HL-60 (cell line): ENCODE measurements around the gene PIMREG.

Experiments used
- DNase-seq, 2 experiments: peaks; one replicate each; pipeline ENCODE4 v3.0.0-alpha.2; 2010 to 2020; ENCODE audit warnings: low read depth in 1 of 2, low spot score in 1 of 2
- H3K27ac ChIP-seq: fragments of 250-450 bp; sonication (Bioruptor Pico); replicated peaks from 2 replicates; pipeline ENCODE4 v1.5.1; 2020; ENCODE audit warnings: mild to moderate bottlenecking, moderate library complexity
- H3K27me3 ChIP-seq: fragments of 250-450 bp; sonication (Bioruptor Pico); 2 replicates; pipeline ENCODE4 v1.5.1; 2021; ENCODE audit warnings: mild to moderate bottlenecking, moderate library complexity; ENCODE audit not compliant: insufficient read depth, poor library complexity, severe bottlenecking
- H3K4me3 ChIP-seq: replicated peaks from 2 replicates; pipeline ENCODE4 v1.5.1; 2011; ENCODE audit warnings: mild to moderate bottlenecking, control low read depth, low read length; ENCODE audit not compliant: insufficient read depth
- CTCF ChIP-seq: IDR thresholded peaks from one replicate; pipeline ENCODE4 v1.5.1; 2011; ENCODE audit warnings: low read length, control low read depth, inconsistent platforms; ENCODE audit not compliant: insufficient read depth
- GABPA ChIP-seq: IDR thresholded peaks from 2 replicates; pipeline ENCODE4 v1.6.1; 2012; ENCODE audit warnings: low read depth
- POLR2AphosphoS5 ChIP-seq: IDR thresholded peaks from 2 replicates; pipeline ENCODE4 v1.6.1; 2012; ENCODE audit warnings: low read depth
- REST ChIP-seq: IDR thresholded peaks from 2 replicates; pipeline ENCODE4 v1.6.1; 2012; ENCODE audit warnings: low read depth; ENCODE audit not compliant: insufficient replicate concordance
- SPI1 ChIP-seq: IDR thresholded peaks from 2 replicates; pipeline ENCODE4 v1.6.1; 2012; ENCODE audit warnings: low read depth, mild to moderate bottlenecking, borderline replicate concordance

PIMREG gene

GRCh38 chr17:6473128-6473767 lies 29.0 kb downstream of the PIMREG start:
- TF ChIP-seq POLR2AphosphoS5 (no peak), CTCF (peak; percentile 69)
- H3K27ac ChIP-seq: no peak overlapping the region
- H3K4me3 ChIP-seq: no peak overlapping the region
- no peaks in the 10 kb centered on the region for H3K27me3 ChIP-seq
- DNase-seq: peak; percentile 4 to 36

- Histone ChIP-seq H3K4me3 (no peak overlapping the region), H3K27ac (no peak overlapping the region)
- no peak for TF ChIP-seq CTCF
- no peak for TF ChIP-seq GABPA
- no peak for TF ChIP-seq POLR2AphosphoS5
Measured at GRCh38 chr17:6474376-6474775, 30.1 kb downstream of the PIMREG start.

GRCh38 chr17:6474906-6475305 lies 30.7 kb downstream of the PIMREG start:
- H3K27me3 ChIP-seq: no peaks in the 10 kb centered on the region
- DNase-seq: no peak
- H3K27ac ChIP-seq: no peak overlapping the region
- TF ChIP-seq POLR2AphosphoS5 (no peak), REST (no peak), CTCF (no peak), GABPA (no peak), SPI1 (no peak)
- no peak overlapping the region for H3K4me3 ChIP-seq

More at GRCh38 chr17:6474376-6474775, 30.1 kb downstream of the PIMREG start:
- H3K27me3 ChIP-seq: no peaks in the 10 kb centered on the region
- DNase-seq: no peak

GRCh38 chr17:6475411-6475810 lies 31.2 kb downstream of the PIMREG start:
- TF ChIP-seq CTCF (no peak), SPI1 (no peak), REST (no peak), POLR2AphosphoS5 (no peak), GABPA (no peak)
- Histone ChIP-seq H3K4me3 (no peak overlapping the region), H3K27ac (no peak overlapping the region), H3K27me3 (no peaks in the 10 kb centered on the region)
- no peak for DNase-seq
